KG1 (cell line): ENCODE measurements around the gene BCDIN3D.

Experiments used
- DNase-seq: peaks from one replicate; lab custom pipeline; 2025; lab: John Stamatoyannopoulos, UW

The BCDIN3D gene

DNA sequence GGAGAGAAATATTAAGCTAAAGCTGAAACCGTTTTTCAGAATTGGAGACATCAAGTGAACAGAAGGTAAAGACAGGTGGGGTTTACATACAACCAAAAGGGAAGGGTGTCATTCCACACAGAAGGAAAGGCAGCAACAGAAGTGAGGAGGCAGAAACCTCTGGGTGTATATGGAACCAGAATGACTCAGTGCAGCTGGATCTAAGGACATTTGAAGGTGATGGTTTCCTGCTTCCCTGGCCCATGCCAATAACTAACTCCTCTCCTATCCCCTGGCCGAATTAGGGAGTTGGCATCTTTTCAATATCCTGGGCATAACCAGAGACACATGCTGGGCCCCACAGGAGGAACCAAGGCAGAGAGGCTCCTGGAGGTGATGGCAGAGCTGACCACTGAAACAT is 23.1 kb downstream of the BCDIN3D start:
- DNase-seq: no peak

DNA sequence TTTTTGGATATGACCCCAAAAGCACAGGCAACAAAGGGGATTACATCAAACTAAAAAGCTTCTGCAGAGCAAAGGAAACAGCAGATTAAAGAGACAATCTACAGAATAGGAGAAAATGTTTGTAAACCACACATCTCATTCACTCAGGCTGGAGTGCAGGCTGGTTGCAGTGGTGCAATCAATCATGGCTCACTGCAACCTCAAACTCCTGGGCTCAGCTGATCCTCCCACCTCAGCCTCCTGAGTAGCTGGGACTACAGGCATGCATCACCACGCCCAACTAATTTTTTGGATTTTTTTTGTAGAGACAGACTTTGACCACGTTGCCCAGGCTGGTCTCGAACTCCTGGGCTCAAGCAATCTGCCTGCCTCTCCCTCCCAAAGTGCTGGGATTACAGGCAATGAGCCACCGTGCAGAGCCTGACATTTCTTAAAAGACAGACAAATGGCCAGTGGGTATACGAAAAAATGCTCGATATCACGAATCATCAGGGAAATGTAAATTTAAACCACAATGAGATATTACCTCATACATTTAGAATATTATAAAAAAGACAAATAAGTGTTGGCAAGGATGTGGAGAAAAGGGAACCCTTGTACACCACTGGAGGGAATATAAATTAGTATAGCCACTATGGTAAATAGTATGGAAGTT is 24.5 kb downstream of the BCDIN3D start:
- DNase-seq: no peak

DNA sequence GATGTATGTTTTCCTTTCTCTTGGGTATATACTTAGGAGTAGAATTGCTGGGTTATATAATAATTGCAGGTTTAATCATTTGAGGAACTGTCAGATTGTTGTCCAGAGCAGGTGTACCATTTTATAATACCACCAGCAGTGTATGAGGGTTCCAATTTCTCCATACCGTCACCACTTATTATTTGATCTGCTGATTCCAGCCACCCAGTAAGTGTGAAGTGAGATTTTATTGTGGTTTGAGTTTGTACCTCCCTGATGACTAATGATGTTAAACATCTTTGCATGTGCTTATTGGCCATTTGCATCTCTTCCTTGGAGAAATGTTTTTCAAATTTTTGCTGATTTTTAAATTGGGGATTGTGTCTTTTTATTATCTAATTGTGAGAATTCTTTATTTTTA is 29.8 kb downstream of the BCDIN3D start:
- DNase-seq: no peak

DNA sequence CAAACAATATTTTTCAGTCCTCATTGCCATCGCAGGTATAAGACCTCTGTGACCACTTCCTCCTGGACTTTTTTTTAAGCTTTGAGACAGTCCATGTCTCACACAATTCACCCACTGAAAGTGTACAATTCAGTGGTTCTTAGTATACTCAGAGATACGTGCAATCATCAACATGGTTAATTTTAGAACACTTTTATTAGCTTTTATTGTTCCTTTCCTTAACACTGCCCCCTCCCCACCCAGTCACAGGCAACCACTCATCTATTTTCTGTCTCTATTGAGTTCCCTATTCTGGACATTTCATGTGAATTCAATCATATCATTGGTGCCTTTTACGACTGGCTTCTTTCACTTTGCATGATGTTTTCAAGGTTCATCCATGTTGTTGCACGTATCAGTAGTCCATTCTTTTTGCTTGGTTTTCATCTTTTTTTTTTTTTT is 30.9 kb downstream of the BCDIN3D start:
- DNase-seq: no peak

DNA sequence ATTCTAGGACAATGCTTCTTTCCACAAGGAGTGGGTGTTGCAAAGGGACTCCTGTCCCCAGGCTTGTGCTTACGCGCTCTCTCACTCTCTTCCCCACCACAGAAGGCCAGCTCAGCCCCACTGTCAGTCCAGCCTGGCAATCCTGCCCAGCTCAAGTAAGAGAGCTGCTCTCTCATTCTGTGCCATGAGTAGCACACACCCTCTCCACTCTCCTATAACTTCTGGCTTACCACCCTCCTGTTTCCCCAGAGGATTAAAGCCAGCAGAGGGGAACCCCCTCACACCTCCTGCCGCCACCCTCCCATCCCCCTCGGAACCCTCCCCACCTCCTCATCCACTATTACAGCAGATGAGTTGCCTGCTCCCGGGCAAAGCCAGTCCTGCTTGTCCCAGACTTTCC is 31.8 kb downstream of the BCDIN3D start:
- no peak for DNase-seq

DNA sequence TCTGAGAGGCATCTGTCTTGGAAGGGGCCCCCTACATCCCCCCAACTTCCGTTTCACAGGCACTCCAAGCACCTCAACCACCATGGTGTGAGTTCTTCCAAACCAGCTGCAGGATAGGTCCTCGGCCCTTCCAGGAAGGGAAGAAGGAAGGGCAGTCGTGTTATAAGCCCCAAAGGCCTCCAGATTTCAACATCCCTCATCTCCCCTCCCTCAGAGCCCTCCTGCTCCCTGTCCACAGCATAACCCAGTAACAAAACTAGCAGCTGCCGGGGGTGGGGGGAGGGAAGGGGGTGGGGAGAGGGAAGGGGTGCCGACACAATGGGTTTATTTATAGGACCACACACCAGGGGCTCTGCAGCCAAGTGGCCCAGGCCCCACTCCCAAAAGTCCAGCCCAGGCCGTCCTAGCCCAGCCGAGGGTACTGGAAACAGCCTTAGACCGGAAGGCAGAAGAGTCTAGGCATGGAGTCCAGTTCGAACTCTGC is 33.0 kb downstream of the BCDIN3D start:
- DNase-seq: no peak

- no peak for DNase-seq
These were observed 33.5 kb downstream of the BCDIN3D start for GRCh38 chr12:49809381-49809905.

- DNase-seq: no peak
These were observed 34.1 kb downstream of the BCDIN3D start for GRCh38 chr12:49808686-49809380.

DNA sequence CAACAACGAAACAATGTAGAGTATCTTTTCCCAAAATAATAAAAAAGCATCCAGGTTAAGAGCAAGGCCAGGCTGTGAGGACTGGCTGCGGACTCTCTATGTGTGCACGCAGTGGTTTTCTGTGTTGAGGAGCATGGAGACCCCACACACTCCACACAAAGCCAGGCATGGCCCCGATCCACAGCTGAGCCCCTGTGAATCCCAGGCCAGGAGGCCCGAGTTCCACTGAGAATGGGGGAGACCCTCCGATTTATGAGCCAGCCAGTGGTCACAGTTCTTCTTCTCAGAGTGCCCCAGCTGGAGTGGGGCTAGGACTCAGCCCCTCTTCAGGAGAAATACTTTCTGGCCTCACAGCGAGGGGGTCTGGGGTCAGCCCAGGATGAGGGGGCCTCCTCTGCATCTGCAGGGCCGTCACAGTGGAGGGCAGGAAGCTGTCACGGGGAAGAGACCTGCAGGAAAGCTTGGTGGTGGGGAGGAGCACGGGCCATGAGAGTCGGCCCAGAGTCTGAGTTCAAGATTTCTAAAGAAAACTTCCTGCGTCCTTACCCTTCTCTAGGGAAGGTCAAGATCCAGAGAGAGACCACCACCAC is 34.8 kb downstream of the BCDIN3D start:
- DNase-seq: no peak

GRCh38 chr12:49806877-49807276 is 36.0 kb downstream of the BCDIN3D start:
- no peak for DNase-seq

DNA sequence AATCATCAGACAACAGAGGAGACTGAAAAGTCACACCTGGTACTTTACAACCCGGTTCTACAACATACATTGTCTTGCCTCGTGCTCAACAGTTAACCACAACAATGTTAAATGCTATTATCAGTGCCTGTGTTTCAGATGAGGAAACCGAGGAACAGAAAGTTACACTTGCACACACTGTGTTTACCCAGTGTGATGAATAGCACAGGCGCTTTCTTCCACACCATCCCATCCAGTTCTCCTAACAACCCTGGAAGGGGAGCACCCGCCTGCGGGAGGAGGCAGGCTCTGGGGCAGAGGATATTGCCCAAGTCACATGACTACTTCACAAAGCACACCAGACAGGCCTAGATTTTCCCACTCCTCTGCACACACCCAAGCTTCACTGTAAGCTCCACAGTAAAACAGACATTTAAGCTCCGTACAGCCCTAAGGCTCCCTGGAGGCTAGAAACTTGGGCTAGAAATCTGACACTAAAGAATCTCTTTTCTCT is 36.5 kb downstream of the BCDIN3D start:
- DNase-seq: no peak

DNA sequence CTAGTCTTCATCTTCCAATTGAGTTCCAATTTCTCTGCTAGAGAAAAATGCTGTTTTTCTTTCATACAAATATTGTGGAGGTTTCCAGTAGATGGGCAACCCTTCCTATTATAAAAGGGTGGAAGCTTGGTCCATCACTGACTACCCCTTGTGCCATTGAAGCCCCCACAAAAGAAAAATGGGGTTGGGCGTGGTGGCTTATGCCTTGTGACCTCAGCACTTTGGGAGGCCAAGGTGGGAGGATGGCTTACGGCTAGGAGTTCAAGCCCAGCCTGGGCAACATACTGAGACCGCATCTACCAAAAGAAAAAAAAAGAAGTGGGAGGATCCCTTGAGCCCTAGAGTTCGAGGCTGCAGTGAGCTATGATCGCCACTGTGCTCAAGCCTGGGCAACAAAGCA is 37.5 kb downstream of the BCDIN3D start:
- DNase-seq: no peak

GRCh38 chr12:49804821-49805220 is 38.1 kb downstream of the BCDIN3D start:
- DNase-seq: no peak

DNA sequence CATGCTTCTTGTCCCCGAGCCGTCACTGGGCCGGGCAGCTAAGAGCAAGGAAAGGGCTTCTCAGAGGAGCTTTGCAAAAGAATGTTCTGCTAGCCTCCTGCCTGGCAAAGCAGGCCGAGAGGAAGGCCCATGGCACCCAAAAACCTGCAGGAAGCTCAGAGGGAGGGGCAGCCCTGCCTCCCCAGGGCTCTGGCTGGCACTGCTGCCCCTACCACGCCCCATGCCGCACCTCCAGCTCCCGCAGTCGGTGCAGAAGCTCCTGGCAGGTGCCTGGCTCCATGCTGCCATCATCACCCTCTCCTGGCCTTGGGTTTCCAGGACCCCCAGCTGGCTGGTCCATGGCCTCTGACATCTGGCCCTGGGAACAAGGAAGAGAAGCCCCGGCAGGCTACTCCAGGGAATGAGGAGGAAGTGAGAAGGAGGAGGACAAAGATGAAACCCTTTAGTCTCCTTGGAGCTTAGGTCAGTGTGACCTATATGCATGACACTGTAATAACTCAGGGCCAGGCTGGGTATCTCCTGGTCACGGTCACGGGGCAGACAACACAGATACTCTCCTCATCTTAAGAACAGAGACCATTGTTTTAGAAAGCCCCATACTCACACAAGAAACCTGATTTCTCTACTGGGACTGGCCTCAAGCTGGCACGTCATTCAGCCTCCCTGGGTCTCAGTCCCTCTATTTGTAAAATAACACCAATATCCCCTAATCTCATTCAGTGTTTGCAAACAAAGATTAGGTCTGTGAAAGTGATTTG is 39.0 kb downstream of the BCDIN3D start:
- no peak for DNase-seq

DNA sequence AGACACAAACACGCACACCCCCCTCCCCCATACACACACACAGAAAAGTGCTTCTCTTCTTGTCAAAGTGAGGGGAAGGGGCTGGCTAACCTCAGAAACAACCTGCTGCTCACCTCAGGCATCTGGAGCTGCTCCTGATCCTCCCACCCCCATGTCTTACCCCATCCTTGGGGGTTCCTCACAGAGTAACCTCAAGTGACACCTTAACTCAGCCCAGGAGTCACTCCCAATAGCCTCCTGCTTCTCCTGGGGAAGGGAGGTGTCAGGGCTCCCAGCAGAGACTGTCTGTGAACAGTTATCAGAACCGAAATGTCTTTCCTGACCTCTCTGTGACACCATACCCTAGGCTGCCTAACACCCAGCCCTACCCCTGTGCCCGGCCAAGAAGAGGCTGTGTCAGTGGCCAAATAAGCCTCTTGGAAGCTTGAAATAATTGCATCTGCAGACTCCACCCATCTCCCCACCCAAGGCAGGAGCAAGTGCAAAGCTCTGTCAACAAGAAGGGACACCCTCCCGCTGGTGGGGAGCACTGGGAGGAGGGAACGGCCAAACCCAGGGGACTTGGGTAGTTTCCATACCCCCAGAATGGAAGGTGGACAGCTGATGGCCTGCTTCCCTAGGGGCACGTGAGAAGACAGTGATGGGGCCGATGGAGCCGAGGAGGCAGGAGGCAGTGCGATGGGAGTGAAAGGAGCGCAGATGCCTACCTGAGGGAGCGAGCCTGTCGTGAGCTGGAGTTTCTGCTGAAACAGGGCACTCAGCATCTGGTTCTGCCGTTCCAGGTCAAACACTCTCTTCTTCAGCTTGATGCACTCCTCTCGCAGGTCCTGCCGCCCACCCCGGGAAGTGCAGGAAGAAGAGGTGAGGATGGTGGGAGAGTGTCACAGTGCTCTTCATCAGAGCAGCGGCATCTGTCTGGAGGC is 41.5 kb downstream of the BCDIN3D start:
- DNase-seq: no peak

DNA sequence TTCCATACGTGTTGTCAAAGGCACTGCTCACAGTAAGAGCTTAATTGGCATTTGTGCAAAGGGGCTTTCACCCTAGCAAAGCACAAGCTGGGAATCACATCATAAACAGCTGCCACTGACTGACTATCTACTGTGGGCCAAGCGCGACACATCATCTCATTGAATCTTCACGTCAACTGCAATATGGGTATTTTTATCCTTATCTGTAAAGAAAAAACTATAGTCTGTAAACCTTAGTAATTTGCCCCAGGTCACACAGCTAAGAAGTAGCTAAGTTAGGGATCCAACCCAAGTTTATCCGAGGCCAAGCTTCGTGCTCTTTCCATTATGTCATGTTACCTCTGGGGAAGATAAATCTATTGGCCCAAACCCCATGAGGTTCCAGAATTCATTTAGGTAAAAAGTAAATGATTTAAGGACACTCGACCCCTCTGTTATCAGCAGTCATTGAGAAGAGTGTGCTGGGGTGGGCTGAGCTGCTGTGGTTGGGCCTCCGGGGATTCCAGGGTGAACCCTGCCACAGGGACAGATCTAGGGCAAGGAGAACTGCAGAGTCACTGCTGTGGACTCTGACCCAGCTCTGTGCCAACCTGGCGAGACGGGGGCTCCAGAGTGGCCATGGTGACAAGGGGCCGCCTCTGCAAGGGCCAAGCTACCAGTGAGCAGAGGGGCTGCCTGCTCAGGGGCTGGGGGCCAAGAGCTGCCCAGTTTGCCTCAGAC is 42.3 kb downstream of the BCDIN3D start:
- DNase-seq: no peak

- DNase-seq: no peak
These were observed 44.0 kb downstream of the BCDIN3D start for GRCh38 chr12:49798934-49799333.

DNA sequence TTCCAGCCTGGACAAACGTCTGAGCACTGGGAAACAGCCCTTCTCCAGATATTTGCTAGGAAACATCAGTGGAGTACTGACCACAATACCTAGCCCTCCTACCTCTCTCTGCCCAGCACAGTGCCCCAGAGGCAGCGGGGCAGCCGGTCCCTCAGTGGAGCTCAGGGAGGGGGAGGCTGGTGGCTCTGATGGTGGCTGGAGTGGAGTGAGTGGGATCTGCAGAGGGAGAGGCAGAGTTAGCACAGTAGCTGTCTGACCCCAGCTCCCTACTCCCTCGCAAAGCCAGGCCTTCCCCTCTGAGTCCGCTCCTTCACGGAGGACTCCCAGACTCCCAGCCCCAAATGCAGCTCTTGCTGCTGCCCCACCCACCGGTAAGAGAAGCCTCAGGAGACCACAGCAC is 44.7 kb downstream of the BCDIN3D start:
- no peak for DNase-seq

- no peak for DNase-seq
These were observed 45.5 kb downstream of the BCDIN3D start for GRCh38 chr12:49797449-49797776.

GRCh38 chr12:49796606-49797448 is 46.1 kb downstream of the BCDIN3D start:
- no peak for DNase-seq
